ENCODE results near the gene EFCAB11. TPM values are rescaled to one million over a fixed set of nuclear protein-coding genes. Genes with fewer than 3 reads are reported as not detected.

EFCAB11 gene
- total and polyA plus RNA-seq, 2 experiments from 2014 or later = 7.7 to 24.6 TPM

DNA sequence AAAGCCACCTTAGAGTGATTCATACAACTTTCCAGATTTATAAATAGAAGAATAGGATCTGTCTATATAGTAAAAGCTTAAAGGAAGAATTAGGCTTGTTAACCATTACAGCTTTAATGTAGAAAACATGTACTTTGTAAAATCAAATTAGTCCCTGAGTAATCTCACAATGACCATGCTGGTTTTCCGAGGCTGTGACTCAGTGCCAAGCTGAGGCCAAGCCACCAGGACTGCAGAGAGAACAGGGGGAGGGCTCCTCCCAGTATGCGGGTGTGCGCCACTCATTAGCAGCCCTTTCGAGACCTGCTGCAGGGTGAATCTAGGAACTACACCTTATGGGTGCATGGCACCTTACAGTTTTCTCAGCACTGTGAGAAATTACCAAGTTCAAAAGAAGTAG is 167.0 kb downstream of the EFCAB11 start:
- Histone ChIP-seq H3K27me3 (ENCODE audit: insufficient read depth) (no peaks in the 10 kb centered on the region), H3K27ac (ENCODE audit: low read depth) (no peak overlapping the region), H3K4me3 (no peak overlapping the region), H3K36me3 (ENCODE audit: insufficient read depth) (no peaks in the 10 kb centered on the region), H3F3A (replicated peaks; ENCODE audit: low read depth) (no peaks in the 10 kb centered on the region), H2AFZ (no peak overlapping the region), H3K4me2 (no peak overlapping the region), H3K79me2 (replicated peaks; ENCODE audit: insufficient read depth) (no peaks in the 10 kb centered on the region), H4K20me1 (replicated peaks; ENCODE audit: insufficient read depth) (no peaks in the 10 kb centered on the region), H3K9me2 (ENCODE audit: insufficient read depth) (no peaks in the 10 kb centered on the region; the same call in 1 of the 2 replicates), H3K4me1 (ENCODE audit: insufficient read depth) (0 out of 2 replicates have a peak, but pooled peaks cover 2% of the 10 kb centered on the region)
- Mint-ChIP-seq H3K9me3 (no peaks in the 10 kb centered on the region), H3K27ac (no peak overlapping the region), H3K4me3 (no peak overlapping the region), H3K27me3 (ENCODE audit: insufficient read depth, low read depth, poor library complexity) (peaks cover 3% of the 10 kb centered on the region), H3K36me3 (ENCODE audit: low read depth) (no peaks in the 10 kb centered on the region; the same call in 2 of the 3 replicates), H3K4me1 (peaks cover 9% of the 10 kb centered on the region)
- TF ChIP-seq POLR2AphosphoS5 (IDR thresholded peaks at IDR 0.05; ENCODE audit: low read depth) (no peak), JUNB (IDR thresholded peaks at IDR 0.05; ENCODE audit: unreplicated experiment) (no peak), STAT1 (IDR thresholded peaks at IDR 0.05; ENCODE audit: unreplicated experiment) (no peak), EZH2 (IDR thresholded peaks at IDR 0.05; ENCODE audit: low read depth, unreplicated experiment) (no peak), NANOG (IDR thresholded peaks at IDR 0.05; ENCODE audit: borderline replicate concordance) (no peak), REST (IDR thresholded peaks at IDR 0.05; ENCODE audit: unreplicated experiment) (no peak), ZNF114 (CRISPR knock-in tag; IDR thresholded peaks at IDR 0.05) (no peak)
- peak; percentile 43; the same call in 2 of the 3 replicates for ATAC-seq
- no peak for DNase-seq (ENCODE audit: low spot score)

GRCh38 chr14:89781046-89781445 is 173.5 kb downstream of the EFCAB11 start:
- Mint-ChIP-seq H3K9me3 (no peaks in the 10 kb centered on the region), H3K36me3 (ENCODE audit: low read depth) (no peaks in the 10 kb centered on the region), H3K4me3 (no peak overlapping the region), H3K4me1 (peaks cover 4% of the 10 kb centered on the region; the same call in 1 of the 3 replicates), H3K27me3 (ENCODE audit: insufficient read depth, low read depth, poor library complexity) (peaks cover 5% of the 10 kb centered on the region), H3K27ac (no peak overlapping the region)
- H3F3A ChIP-seq (replicated peaks; ENCODE audit: low read depth) = no peaks in the 10 kb centered on the region
- no peak overlapping the region for H3K4me3 ChIP-seq
- H3K27ac ChIP-seq (ENCODE audit: low read depth) = no peak overlapping the region
- H3K9me2 ChIP-seq (ENCODE audit: insufficient read depth) = peaks cover 3% of the 10 kb centered on the region; the same call in 1 of the 2 replicates
- no peaks in the 10 kb centered on the region for H3K36me3 ChIP-seq (ENCODE audit: insufficient read depth)
- H4K20me1 ChIP-seq (replicated peaks; ENCODE audit: insufficient read depth) = no peaks in the 10 kb centered on the region
- H3K4me1 ChIP-seq (ENCODE audit: insufficient read depth) = no peaks in the 10 kb centered on the region
- H3K4me2 ChIP-seq = no peak overlapping the region
- H2AFZ ChIP-seq = no peak overlapping the region
- DNase-seq (ENCODE audit: low spot score) (no peak), ATAC-seq (no peak)
- no peaks in the 10 kb centered on the region for H3K27me3 ChIP-seq (ENCODE audit: insufficient read depth)
- no peaks in the 10 kb centered on the region for H3K79me2 ChIP-seq (replicated peaks; ENCODE audit: insufficient read depth)
- no peak for TF ChIP-seq EZH2 (IDR thresholded peaks at IDR 0.05; ENCODE audit: low read depth, unreplicated experiment)
- no peak for TF ChIP-seq CTCF (conservative IDR thresholded peaks at IDR 0.05; ENCODE audit: low read depth in 2 of 2)
- no peak for TF ChIP-seq ZNF114 (CRISPR knock-in tag; IDR thresholded peaks at IDR 0.05)
- TF ChIP-seq ZNF331 (CRISPR knock-in tag; IDR thresholded peaks at IDR 0.05; ENCODE audit: low read depth) = no peak
- TF ChIP-seq ZNF462 (CRISPR knock-in tag; IDR thresholded peaks at IDR 0.05) = no peak
- TF ChIP-seq POLR2AphosphoS5 (IDR thresholded peaks at IDR 0.05; ENCODE audit: low read depth) = no peak
- TF ChIP-seq JUNB (IDR thresholded peaks at IDR 0.05; ENCODE audit: unreplicated experiment) = no peak

All from GM23338 (cell line).